Measurements from ENCODE around the gene MCTP1.

- TF ChIP-seq POLR2A (IDR thresholded peaks at IDR 0.05; ENCODE audit: borderline replicate concordance, extremely low read depth, insufficient read depth, insufficient read length) = no peak
- TF ChIP-seq RAD21 (IDR thresholded peaks at IDR 0.05; ENCODE audit: low read depth) = no peak
- no peak for TF ChIP-seq SP1 (IDR thresholded peaks at IDR 0.05; ENCODE audit: low read depth)
- no peak for TF ChIP-seq JUND (IDR thresholded peaks at IDR 0.05)
- no peak for TF ChIP-seq POLR2AphosphoS5 (IDR thresholded peaks at IDR 0.05; ENCODE audit: low read depth, low read length)
- TF ChIP-seq ATF3 (IDR thresholded peaks at IDR 0.05) = no peak
- TF ChIP-seq, protein P1, sequence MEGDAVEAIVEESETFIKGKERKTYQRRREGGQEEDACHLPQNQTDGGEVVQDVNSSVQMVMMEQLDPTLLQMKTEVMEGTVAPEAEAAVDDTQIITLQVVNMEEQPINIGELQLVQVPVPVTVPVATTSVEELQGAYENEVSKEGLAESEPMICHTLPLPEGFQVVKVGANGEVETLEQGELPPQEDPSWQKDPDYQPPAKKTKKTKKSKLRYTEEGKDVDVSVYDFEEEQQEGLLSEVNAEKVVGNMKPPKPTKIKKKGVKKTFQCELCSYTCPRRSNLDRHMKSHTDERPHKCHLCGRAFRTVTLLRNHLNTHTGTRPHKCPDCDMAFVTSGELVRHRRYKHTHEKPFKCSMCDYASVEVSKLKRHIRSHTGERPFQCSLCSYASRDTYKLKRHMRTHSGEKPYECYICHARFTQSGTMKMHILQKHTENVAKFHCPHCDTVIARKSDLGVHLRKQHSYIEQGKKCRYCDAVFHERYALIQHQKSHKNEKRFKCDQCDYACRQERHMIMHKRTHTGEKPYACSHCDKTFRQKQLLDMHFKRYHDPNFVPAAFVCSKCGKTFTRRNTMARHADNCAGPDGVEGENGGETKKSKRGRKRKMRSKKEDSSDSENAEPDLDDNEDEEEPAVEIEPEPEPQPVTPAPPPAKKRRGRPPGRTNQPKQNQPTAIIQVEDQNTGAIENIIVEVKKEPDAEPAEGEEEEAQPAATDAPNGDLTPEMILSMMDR (IDR thresholded peaks at IDR 0.05 in 2 of 3, conservative IDR thresholded peaks at IDR 0.05 in 1 of 3; ENCODE audit: borderline replicate concordance in 1 of 3, insufficient read depth in 1 of 3, low read depth in 2 of 3, low read length in 2 of 3) = no peak
- TF ChIP-seq EZH2 (IDR thresholded peaks at IDR 0.05) = no peak
- TF ChIP-seq EGR1 (IDR thresholded peaks at IDR 0.05; ENCODE audit: low read depth) = no peak
- TF ChIP-seq YY1 (IDR thresholded peaks at IDR 0.05; ENCODE audit: extremely low read depth, insufficient replicate concordance, low read depth, low read length) = no peak
Observed at GRCh38 chr5:95020345-95020744, 264.5 kb downstream of the MCTP1 start.

Data from HCT116 (cell line).